ENCODE measurements around the gene TRIM47. TPM values are rescaled to one million over a fixed set of nuclear protein-coding genes. Genes with fewer than 3 reads are reported as not detected.

TRIM47 gene
- total and polyA plus RNA-seq, 3 donors from 2014 or later = 18.3 to 48.6 (median 43.5) TPM

DNA sequence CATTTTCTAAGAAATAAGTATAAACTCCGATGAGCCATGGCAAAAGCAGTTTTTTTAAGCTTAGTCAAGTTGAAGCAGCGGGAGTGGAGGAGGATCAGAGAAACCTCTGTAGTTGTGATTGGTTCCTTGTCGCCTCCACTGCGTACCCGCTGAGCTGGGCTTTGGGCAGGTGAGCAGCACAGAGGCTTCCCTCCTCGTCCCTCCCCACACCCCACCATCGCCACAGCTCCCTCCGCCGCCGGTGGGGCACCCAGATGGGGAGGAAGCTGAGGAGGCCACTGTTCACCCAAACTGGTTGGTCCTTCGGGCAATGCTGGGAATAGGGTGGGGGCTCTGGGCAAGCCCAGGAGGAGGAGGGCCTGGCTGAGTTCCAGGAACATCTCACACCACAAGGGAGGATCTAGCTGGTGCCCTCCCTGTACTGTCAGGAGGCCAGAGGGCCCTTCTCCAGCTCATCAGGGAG lies 31.5 kb upstream of the TRIM47 start:
- 39 to 53% methylated on average over 11 of the region's 11 CpGs for WGBS, 2 donors
- no peaks in the 10 kb centered on the region for H3K27me3 ChIP-seq
- peak overlapping the region; percentile 22 to 57 for H3K27ac ChIP-seq
- H3K4me1 ChIP-seq = peaks cover 19% of the 10 kb centered on the region
- H3K4me3 ChIP-seq = no peak overlapping the region
- DNase-seq = peak; percentile 85
- TF ChIP-seq POLR2A (IDR thresholded peaks at IDR 0.05) = no peak
- TF ChIP-seq, protein P1, sequence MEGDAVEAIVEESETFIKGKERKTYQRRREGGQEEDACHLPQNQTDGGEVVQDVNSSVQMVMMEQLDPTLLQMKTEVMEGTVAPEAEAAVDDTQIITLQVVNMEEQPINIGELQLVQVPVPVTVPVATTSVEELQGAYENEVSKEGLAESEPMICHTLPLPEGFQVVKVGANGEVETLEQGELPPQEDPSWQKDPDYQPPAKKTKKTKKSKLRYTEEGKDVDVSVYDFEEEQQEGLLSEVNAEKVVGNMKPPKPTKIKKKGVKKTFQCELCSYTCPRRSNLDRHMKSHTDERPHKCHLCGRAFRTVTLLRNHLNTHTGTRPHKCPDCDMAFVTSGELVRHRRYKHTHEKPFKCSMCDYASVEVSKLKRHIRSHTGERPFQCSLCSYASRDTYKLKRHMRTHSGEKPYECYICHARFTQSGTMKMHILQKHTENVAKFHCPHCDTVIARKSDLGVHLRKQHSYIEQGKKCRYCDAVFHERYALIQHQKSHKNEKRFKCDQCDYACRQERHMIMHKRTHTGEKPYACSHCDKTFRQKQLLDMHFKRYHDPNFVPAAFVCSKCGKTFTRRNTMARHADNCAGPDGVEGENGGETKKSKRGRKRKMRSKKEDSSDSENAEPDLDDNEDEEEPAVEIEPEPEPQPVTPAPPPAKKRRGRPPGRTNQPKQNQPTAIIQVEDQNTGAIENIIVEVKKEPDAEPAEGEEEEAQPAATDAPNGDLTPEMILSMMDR (IDR thresholded peaks at IDR 0.05) = no peak
- no peaks in the 10 kb centered on the region for H3K9me3 ChIP-seq
- intact Hi-C loops (cut with DNase I; ENCODE audit: low total_unique reads) = no loop called here
- H3K36me3 ChIP-seq (ENCODE audit: low read depth, missing control alignments) = no peaks in the 10 kb centered on the region

DNA sequence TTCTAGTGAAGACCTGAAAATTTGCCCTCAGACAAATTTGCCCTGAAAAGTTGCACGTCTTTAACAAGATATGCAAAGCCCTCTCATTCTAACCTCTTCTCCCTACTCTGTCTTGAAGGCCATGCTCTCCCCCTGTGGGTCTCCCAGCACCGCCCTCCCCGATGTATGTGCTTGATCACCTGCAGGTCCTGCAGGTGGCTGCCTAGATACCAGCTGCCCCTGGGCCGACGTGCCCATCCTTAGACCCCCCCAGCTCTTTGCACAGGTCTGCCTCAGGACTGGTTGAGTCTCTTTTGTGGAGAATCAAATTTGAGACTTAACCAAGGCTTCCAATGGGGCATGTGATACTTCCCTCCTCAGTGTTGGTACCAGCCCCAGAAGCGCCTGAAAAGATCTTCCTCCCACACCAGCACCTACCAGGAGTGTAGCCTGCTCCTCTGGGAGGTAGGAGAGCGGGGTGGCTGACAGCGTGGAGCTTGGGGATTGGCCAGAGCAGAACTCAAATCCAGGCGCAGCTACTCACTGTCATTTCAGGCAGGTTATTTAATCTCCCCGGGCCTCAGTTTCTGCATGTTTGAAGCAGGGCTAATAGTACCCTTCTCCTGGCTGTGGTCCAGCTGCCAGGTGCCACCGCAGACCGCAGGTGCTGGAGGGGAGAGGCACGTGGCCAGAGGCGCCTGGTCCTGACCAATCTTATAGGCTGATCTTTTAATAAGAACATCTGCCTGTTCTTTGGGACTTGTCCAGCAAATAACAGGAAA lies 30.9 kb upstream of the TRIM47 start:
- WGBS, 2 donors = 71 to 76% methylated on average over 14 of the region's 14 CpGs
- no peak overlapping the region for H3K4me3 ChIP-seq
- H3K9me3 ChIP-seq = no peaks in the 10 kb centered on the region
- no peak overlapping the region for H3K27ac ChIP-seq
- TF ChIP-seq POLR2A (IDR thresholded peaks at IDR 0.05) = no peak
- TF ChIP-seq, protein P1 (IDR thresholded peaks at IDR 0.05) = no peak
- H3K36me3 ChIP-seq (ENCODE audit: low read depth, missing control alignments) = no peaks in the 10 kb centered on the region
- intact Hi-C loops (cut with DNase I; ENCODE audit: low total_unique reads) = no loop called here
- no peak for DNase-seq
- no peaks in the 10 kb centered on the region for H3K27me3 ChIP-seq
- H3K4me1 ChIP-seq = peaks cover 19% of the 10 kb centered on the region

DNA sequence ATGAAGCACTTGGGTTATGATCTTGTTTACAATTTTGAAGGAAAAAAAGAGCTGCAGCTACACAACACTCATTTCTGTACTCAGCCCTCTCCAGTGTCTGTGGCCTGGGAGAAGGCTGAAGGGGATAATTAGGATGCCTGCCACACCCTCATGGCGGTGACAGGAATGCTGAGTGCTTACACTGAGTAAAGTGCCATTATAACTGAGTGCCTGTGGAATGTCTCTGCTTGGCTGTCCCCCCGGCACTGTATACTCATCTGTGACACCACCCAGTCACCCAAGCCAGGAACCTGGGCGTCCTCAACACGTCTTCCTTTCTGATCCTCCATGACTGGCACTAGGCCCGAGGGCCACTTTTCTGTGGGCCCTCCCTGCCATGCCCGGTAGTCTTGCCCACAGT lies 29.8 kb upstream of the TRIM47 start:
- Histone ChIP-seq H3K9me3 (no peaks in the 10 kb centered on the region), H3K27ac (no peak overlapping the region), H3K36me3 (ENCODE audit: low read depth, missing control alignments) (no peaks in the 10 kb centered on the region), H3K4me3 (no peak overlapping the region), H3K27me3 (no peaks in the 10 kb centered on the region), H3K4me1 (peaks cover 19% of the 10 kb centered on the region)
- no peak for DNase-seq
- 84% methylated on average over 6 of the region's 6 CpGs for WGBS, 2 donors
- TF ChIP-seq POLR2A (IDR thresholded peaks at IDR 0.05) = no peak
- TF ChIP-seq, protein P1 (IDR thresholded peaks at IDR 0.05) = no peak
- intact Hi-C loops (cut with DNase I; ENCODE audit: low total_unique reads) = no loop called here

DNA sequence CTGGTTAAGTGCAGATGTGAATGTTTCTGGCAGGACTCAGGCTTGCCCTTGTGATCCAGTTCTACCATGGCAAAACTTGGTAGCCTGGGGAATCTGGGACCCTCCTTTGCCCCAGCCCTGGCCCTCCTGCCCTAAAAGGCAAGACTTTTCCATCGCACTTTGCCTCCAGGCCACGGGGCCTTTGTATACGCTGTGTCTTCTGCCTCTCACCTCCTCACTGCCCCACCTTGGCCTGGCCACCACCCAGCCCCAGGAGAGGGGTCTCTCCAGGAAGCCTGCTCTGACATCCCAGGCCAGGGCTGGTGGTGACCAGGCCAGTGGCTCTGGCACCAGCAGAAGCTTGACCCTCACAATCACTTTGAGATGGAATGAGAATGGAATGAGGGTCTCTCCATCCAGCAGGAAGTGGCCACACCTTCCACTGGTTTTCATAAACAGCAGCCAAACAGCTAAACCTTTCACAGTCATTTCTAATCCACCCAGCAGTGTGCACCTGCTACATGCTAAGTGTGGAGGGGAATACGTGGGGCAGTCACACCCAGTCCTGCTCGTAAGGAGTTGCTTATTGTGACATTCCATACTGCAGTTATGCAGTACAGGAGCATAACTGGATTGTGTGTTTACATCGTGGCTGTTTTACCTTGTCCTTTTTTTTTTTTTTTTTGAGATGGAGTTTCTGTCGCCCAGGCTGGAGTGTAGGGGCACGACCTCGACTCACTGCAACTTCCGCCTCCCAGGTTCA lies 27.9 kb upstream of the TRIM47 start:
- H3K27ac ChIP-seq = no peak overlapping the region
- H3K36me3 ChIP-seq (ENCODE audit: low read depth, missing control alignments) = no peaks in the 10 kb centered on the region
- intact Hi-C loops (cut with DNase I; ENCODE audit: low total_unique reads) = no loop called here
- no peaks in the 10 kb centered on the region for H3K9me3 ChIP-seq
- H3K4me3 ChIP-seq = no peak overlapping the region
- 77 to 87% methylated on average over 10 of the region's 10 CpGs for WGBS, 2 donors
- H3K4me1 ChIP-seq = peaks cover 19% of the 10 kb centered on the region
- no peak for TF ChIP-seq POLR2A (IDR thresholded peaks at IDR 0.05)
- TF ChIP-seq, protein P1 (IDR thresholded peaks at IDR 0.05) = no peak
- no peaks in the 10 kb centered on the region for H3K27me3 ChIP-seq
- DNase-seq = no peak
